Lower leg skin (tissue), 3 donors: ENCODE measurements around the gene PI16.

Experiments
- CTCF ChIP-seq, 3 donors: fragments of 450-650 bp; IDR thresholded peaks; one replicate each; pipeline ENCODE4 v1.5.1; 2016; ENCODE audit warnings: antibody characterized with exemption in 3 of 3, mild to moderate bottlenecking in 3 of 3, moderate library complexity in 2 of 3
- POLR2A ChIP-seq, 2 donors: fragments of 450-650 bp; IDR thresholded peaks; one replicate each; pipeline ENCODE4 v1.6.1; 2016 to 2017; ENCODE audit warnings: antibody characterized with exemption in 2 of 2, mild to moderate bottlenecking in 1 of 2, moderate library complexity in 1 of 2

- no peak for TF ChIP-seq CTCF (IDR thresholded peaks at IDR 0.05)
- TF ChIP-seq POLR2A (IDR thresholded peaks at IDR 0.05): no peak
Measured at GRCh38 chr6:36999751-37000125, 45.2 kb downstream of the PI16 start.
